Endodermal cell (in vitro differentiated cells): ENCODE measurements around the gene RWDD1. TPM values are rescaled to one million over a fixed set of nuclear protein-coding genes. Genes with fewer than 3 reads are reported as not detected.
A peak's percentile ranks its signal among the peaks of the same experiment; 100 is the strongest.
"Not testable (repeated sequence)": the region's sequence is repeated elsewhere in the genome, so short reads cannot be mapped to it uniquely, and the experiment has no call there.

Source experiments
- DNase-seq: peaks from one replicate; pipeline ENCODE4 v3.0.0-alpha.2; 2017
- H3K27ac ChIP-seq: 2 replicates; pipeline ENCODE4 v1.5.1; 2013; ENCODE audit warnings: mild to moderate bottlenecking, low read depth, low read length, moderate library complexity
- H3K27me3 ChIP-seq: 2 replicates; pipeline ENCODE4 v1.6.1; 2013; ENCODE audit warnings: mild to moderate bottlenecking, low read length, moderate library complexity; ENCODE audit not compliant: insufficient read depth, control insufficient read depth, poor library complexity, severe bottlenecking
- H3K36me3 ChIP-seq: 2 replicates; pipeline ENCODE4 v1.7.0; 2013; ENCODE audit warnings: mild to moderate bottlenecking, low read length, moderate library complexity; ENCODE audit not compliant: control insufficient read depth, insufficient read depth
- H3K4me1 ChIP-seq: one replicate; pipeline ENCODE4 v1.7.0; 2013; ENCODE audit warnings: low read length; ENCODE audit not compliant: control insufficient read depth, insufficient read depth
- H3K4me3 ChIP-seq: 2 replicates; pipeline ENCODE4 v1.5.1; 2013; ENCODE audit warnings: mild to moderate bottlenecking, low read length, moderate library complexity
- H3K9ac ChIP-seq: 2 replicates; pipeline ENCODE4 v1.6.1; 2013; ENCODE audit warnings: mild to moderate bottlenecking, low read length, moderate library complexity; ENCODE audit not compliant: poor library complexity, severe bottlenecking; ENCODE audit errors: extremely low read depth
- H3K9me3 ChIP-seq: 2 replicates; pipeline ENCODE4 v1.6.1; 2013; ENCODE audit warnings: mild to moderate bottlenecking, low read length, moderate library complexity; ENCODE audit not compliant: control insufficient read depth
- H3K27ac Mint-ChIP-seq: 2 replicates; pipeline ENCODE4 v1.8.0; 2020; ENCODE audit warnings: mixed read lengths
- H3K27me3 Mint-ChIP-seq: 2 replicates; pipeline ENCODE4 v1.8.0; 2021; ENCODE audit warnings: mild to moderate bottlenecking, mixed read lengths; ENCODE audit not compliant: insufficient read depth
- H3K36me3 Mint-ChIP-seq: 2 replicates; pipeline ENCODE4 v1.8.0; 2020; ENCODE audit warnings: low read depth, mixed read lengths
- H3K4me1 Mint-ChIP-seq: 2 replicates; pipeline ENCODE4 v1.8.0; 2020; ENCODE audit warnings: mixed read lengths
- H3K4me3 Mint-ChIP-seq: 2 replicates; pipeline ENCODE4 v1.8.0; 2020; ENCODE audit warnings: mild to moderate bottlenecking, moderate library complexity, mixed read lengths
- H3K9me3 Mint-ChIP-seq: 2 replicates; pipeline ENCODE4 v1.8.0; 2020; ENCODE audit warnings: mild to moderate bottlenecking, mixed read lengths
- CTCF ChIP-seq: fragments of 200-600 bp; sonication (generic); conservative IDR thresholded peaks from 2 replicates; pipeline ENCODE4 v1.5.0; 2021; ENCODE audit warnings: antibody characterized with exemption, mild to moderate bottlenecking
- whole genome bisulfite sequencing, 2 experiments: methylation state at CpG; one replicate each; pipeline versions ENCODE4 v1.1.5 to v1.1.7; 2013; ENCODE audit warnings: missing lambda C conversion rate in 2 of 2, mixed read lengths in 1 of 2; ENCODE audit not compliant: insufficient coverage in 1 of 2, insufficient read length in 1 of 2; 5-methylcytosine and 5-hydroxymethylcytosine counted together
- total RNA-seq, 2 donors: library from RNA; stranded (reverse); fragmentation: NEBNext Ultra II Directional in 1 of 2; extraction: Animal tissue kit (Norgen Biotek cat#: 25700) in 1 of 2; gene quantifications; 2 replicates in 1 of 2; 3 replicates in 1 of 2; pipeline ENCODE4 v1.2.1, GENCODE V29; 2021

The RWDD1 gene
- total RNA-seq, 2 donors from 2014 or later = 35.5 to 35.8 TPM

GRCh38 chr6:116596815-116597214 lies 25.5 kb downstream of the RWDD1 start:
- H3K27me3 Mint-ChIP-seq = no peaks in the 10 kb centered on the region
- H3K4me3 ChIP-seq = no peak overlapping the region
- H3K27me3 ChIP-seq = no peaks in the 10 kb centered on the region
- no peaks in the 10 kb centered on the region for H3K4me1 Mint-ChIP-seq
- no peaks in the 10 kb centered on the region for H3K9me3 Mint-ChIP-seq
- no peaks in the 10 kb centered on the region for H3K4me1 ChIP-seq
- H3K9ac ChIP-seq = no peak overlapping the region
- peaks cover 29% of the 10 kb centered on the region for H3K36me3 ChIP-seq
- no peak overlapping the region for H3K27ac ChIP-seq
- peaks cover 27% of the 10 kb centered on the region for H3K36me3 Mint-ChIP-seq
- DNase-seq = peak; percentile 71
- no peak overlapping the region for H3K4me3 Mint-ChIP-seq
- H3K27ac Mint-ChIP-seq = no peak overlapping the region
- no peak for TF ChIP-seq CTCF
- WGBS, 2 experiments = 82 to 88% methylated on average over 4 of the region's 4 CpGs
- H3K9me3 ChIP-seq = no peaks in the 10 kb centered on the region

GRCh38 chr6:116603916-116604315 lies 32.6 kb downstream of the RWDD1 start:
- not testable (repeated sequence) for H3K27ac Mint-ChIP-seq, H3K4me3 ChIP-seq, H3K4me1 Mint-ChIP-seq, H3K4me3 Mint-ChIP-seq, H3K27me3 Mint-ChIP-seq, H3K9ac ChIP-seq, H3K27ac ChIP-seq, H3K9me3 ChIP-seq, DNase-seq, H3K4me1 ChIP-seq, H3K9me3 Mint-ChIP-seq, H3K36me3 ChIP-seq, H3K27me3 ChIP-seq, H3K36me3 Mint-ChIP-seq
- WGBS, 2 experiments = 88 to 90% methylated on average over 1 to 3 of the region's 3 CpGs

- H3K27ac Mint-ChIP-seq, H3K9me3 Mint-ChIP-seq, H3K36me3 ChIP-seq, H3K9me3 ChIP-seq, H3K4me1 Mint-ChIP-seq, H3K4me1 ChIP-seq, H3K27me3 Mint-ChIP-seq, H3K4me3 Mint-ChIP-seq, H3K4me3 ChIP-seq, H3K27me3 ChIP-seq, H3K36me3 Mint-ChIP-seq, H3K9ac ChIP-seq, H3K27ac ChIP-seq, DNase-seq: not testable (repeated sequence)
- 88 to 100% methylated on average over 3 of the region's 3 CpGs for WGBS, 2 experiments
Observed at GRCh38 chr6:116604868-116605267, 33.6 kb downstream of the RWDD1 start.

- no peak overlapping the region for H3K4me3 ChIP-seq
- Mint-ChIP-seq H3K4me3 (no peak overlapping the region), H3K4me1 (peaks cover under 1% of the 10 kb centered on the region), H3K27ac (no peak overlapping the region), H3K36me3 (no peaks in the 10 kb centered on the region), H3K9me3 (peaks cover 4% of the 10 kb centered on the region), H3K27me3 (no peaks in the 10 kb centered on the region)
- no peak for TF ChIP-seq CTCF
- H3K27me3 ChIP-seq = no peaks in the 10 kb centered on the region
- no peak overlapping the region for H3K27ac ChIP-seq
- DNase-seq = no peak
- H3K36me3 ChIP-seq = no peaks in the 10 kb centered on the region
- no peaks in the 10 kb centered on the region for H3K4me1 ChIP-seq
- no peaks in the 10 kb centered on the region for H3K9me3 ChIP-seq
- 80 to 92% methylated on average over 1 to 4 of the region's 4 CpGs for WGBS, 2 experiments
- no peak overlapping the region for H3K9ac ChIP-seq
Observed at GRCh38 chr6:116605935-116606334, 34.6 kb downstream of the RWDD1 start.
